ENCODE measurements around the gene LIAS.

GRCh38 chr4:39458505-39459300 lies at the start of gene LIAS, which contains the start of gene RPL9:
- TF ChIP-seq, protein P1, sequence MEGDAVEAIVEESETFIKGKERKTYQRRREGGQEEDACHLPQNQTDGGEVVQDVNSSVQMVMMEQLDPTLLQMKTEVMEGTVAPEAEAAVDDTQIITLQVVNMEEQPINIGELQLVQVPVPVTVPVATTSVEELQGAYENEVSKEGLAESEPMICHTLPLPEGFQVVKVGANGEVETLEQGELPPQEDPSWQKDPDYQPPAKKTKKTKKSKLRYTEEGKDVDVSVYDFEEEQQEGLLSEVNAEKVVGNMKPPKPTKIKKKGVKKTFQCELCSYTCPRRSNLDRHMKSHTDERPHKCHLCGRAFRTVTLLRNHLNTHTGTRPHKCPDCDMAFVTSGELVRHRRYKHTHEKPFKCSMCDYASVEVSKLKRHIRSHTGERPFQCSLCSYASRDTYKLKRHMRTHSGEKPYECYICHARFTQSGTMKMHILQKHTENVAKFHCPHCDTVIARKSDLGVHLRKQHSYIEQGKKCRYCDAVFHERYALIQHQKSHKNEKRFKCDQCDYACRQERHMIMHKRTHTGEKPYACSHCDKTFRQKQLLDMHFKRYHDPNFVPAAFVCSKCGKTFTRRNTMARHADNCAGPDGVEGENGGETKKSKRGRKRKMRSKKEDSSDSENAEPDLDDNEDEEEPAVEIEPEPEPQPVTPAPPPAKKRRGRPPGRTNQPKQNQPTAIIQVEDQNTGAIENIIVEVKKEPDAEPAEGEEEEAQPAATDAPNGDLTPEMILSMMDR (IDR thresholded peaks at IDR 0.05): peak in 1 of 5 experiments; percentile 25
- TF ChIP-seq POLR2A (IDR thresholded peaks at IDR 0.05): peak; percentile 98
- TF ChIP-seq POLR2AphosphoS5 (IDR thresholded peaks at IDR 0.05): peak; percentile 99
- TF ChIP-seq EP300 (IDR thresholded peaks at IDR 0.05; ENCODE audit: low read depth): no peak

Data from transverse colon (tissue), 4 donors.